GM20000 (cell line): ENCODE data around the gene WNK2.

Experiments
- DNase-seq: peaks from one replicate; pipeline ENCODE4 v3.0.0; 2012; ENCODE audit warnings: low spot score
- TF ChIP-seq, protein P1 (sequence below): IDR thresholded peaks from 2 replicates; pipeline ENCODE4 v1.5.1; 2012; ENCODE audit warnings: mild to moderate bottlenecking, control low read depth; ENCODE audit errors: extremely low read depth, missing control alignments

Gene WNK2

GRCh38 chr9:93280661-93281259, 96.8 kb downstream of the WNK2 start:
- TF ChIP-seq, protein P1, sequence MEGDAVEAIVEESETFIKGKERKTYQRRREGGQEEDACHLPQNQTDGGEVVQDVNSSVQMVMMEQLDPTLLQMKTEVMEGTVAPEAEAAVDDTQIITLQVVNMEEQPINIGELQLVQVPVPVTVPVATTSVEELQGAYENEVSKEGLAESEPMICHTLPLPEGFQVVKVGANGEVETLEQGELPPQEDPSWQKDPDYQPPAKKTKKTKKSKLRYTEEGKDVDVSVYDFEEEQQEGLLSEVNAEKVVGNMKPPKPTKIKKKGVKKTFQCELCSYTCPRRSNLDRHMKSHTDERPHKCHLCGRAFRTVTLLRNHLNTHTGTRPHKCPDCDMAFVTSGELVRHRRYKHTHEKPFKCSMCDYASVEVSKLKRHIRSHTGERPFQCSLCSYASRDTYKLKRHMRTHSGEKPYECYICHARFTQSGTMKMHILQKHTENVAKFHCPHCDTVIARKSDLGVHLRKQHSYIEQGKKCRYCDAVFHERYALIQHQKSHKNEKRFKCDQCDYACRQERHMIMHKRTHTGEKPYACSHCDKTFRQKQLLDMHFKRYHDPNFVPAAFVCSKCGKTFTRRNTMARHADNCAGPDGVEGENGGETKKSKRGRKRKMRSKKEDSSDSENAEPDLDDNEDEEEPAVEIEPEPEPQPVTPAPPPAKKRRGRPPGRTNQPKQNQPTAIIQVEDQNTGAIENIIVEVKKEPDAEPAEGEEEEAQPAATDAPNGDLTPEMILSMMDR, result no peak
- no peak for DNase-seq

GRCh38 chr9:93286252-93287188, 102.6 kb downstream of the WNK2 start:
- no peak for DNase-seq
- TF ChIP-seq, protein P1, result no peak

DNA sequence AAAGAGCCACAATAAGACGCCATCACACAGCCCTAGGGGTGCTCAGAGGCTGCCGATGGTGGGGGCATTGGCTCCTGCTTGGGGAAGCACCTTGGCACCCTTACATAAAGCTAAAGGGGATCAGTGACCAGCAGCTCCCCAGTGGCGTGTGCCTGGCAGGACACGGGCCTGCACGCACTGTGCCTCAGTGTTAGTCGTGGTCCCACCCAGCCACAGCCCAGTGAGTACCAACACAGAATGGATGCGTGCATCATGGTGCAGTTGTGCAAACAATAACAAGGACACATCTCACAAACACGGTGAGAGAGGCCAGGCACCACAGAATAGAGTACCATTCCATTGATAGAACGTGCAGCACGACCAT, 103.2 kb downstream of the WNK2 start:
- TF ChIP-seq, protein P1, result no peak
- DNase-seq, result no peak

DNA sequence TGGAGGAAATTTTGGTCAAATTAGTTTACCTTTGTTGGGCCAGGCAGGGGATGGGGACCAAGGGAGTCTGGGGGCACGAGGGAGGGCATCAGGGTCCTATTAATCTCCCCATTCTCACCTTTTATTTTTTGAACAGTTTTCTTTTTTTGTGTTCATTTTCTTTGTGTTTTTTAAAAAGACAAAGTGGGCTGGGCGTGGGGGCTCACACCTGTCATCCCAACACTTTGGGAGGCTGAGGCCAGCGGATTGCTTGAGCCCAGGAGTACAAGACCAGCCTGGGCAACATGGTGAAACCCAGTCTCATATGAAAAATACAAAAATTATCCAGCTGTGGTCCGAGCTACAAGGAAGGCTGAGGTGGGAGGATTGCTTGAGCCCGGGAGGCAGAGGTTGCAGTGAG, 103.7 kb downstream of the WNK2 start:
- TF ChIP-seq, protein P1, result no peak
- DNase-seq, result no peak

GRCh38 chr9:93288341-93288740, 104.4 kb downstream of the WNK2 start:
- TF ChIP-seq, protein P1, result no peak
- DNase-seq, result peak; percentile 18

- TF ChIP-seq, protein P1, result no peak
- peak; percentile 21 for DNase-seq
Measured at GRCh38 chr9:93288891-93289883, 105.2 kb downstream of the WNK2 start.
